Neural cell (in vitro differentiated cells): ENCODE results near the gene ARF4. TPM values are rescaled to one million over a fixed set of nuclear protein-coding genes. Genes with fewer than 3 reads are reported as not detected.

Source experiments
- H2AFZ ChIP-seq: fragments of 200-600, 300-800 bp; sonication (generic), shearing (Covaris generic); 2 replicates; pipeline ENCODE4 v1.6.0; 2014; ENCODE audit warnings: low read depth, mild to moderate bottlenecking, antibody characterized with exemption, low read length, moderate library complexity
- H3F3A ChIP-seq: fragments of 200-600 bp; shearing (Covaris generic); 2 replicates; pipeline ENCODE4 v1.6.1; 2016; ENCODE audit warnings: mild to moderate bottlenecking, moderate library complexity, mixed read lengths, antibody characterized with exemption, low read length; ENCODE audit not compliant: insufficient read depth, poor library complexity, severe bottlenecking
- H3K27ac ChIP-seq: fragments of 200-600, 300-800 bp; sonication (generic), shearing (Covaris generic); 2 replicates; pipeline ENCODE4 v1.5.1; 2014; ENCODE audit warnings: mild to moderate bottlenecking, low read length, moderate library complexity
- H3K27me3 ChIP-seq: fragments of 300-800, 200-600 bp; sonication (generic), shearing (Covaris generic); 2 replicates; pipeline ENCODE4 v1.6.0; 2014; ENCODE audit warnings: mild to moderate bottlenecking, low read depth, low read length, moderate library complexity; ENCODE audit not compliant: insufficient read depth
- H3K36me3 ChIP-seq: fragments of 300-800, 200-600 bp; sonication (generic), shearing (Covaris generic); 2 replicates; pipeline ENCODE4 v1.5.1; 2014; ENCODE audit warnings: mild to moderate bottlenecking, antibody characterized with exemption, low read length, moderate library complexity; ENCODE audit not compliant: insufficient read depth
- H3K4me2 ChIP-seq: fragments of 300-800, 200-600 bp; sonication (generic), shearing (Covaris generic); 2 replicates; pipeline ENCODE4 v1.6.0; 2014; ENCODE audit warnings: mild to moderate bottlenecking, low read length
- H3K4me3 ChIP-seq: fragments of 300-800, 200-600 bp; sonication (generic), shearing (Covaris generic); 2 replicates; pipeline ENCODE4 v1.5.1; 2014; ENCODE audit warnings: mild to moderate bottlenecking, low read length, moderate library complexity
- H3K79me2 ChIP-seq: fragments of 200-600 bp; shearing (Covaris generic); replicated peaks from 2 replicates; pipeline ENCODE4 v1.6.0; 2014; ENCODE audit warnings: mild to moderate bottlenecking, low read length, moderate library complexity; ENCODE audit not compliant: insufficient read depth
- H3K9ac ChIP-seq: fragments of 300-800, 200-600 bp; sonication (generic), shearing (Covaris generic); 2 replicates; pipeline ENCODE4 v1.6.1; 2016; ENCODE audit warnings: mild to moderate bottlenecking, low read length, mixed read lengths
- H3K9me2 ChIP-seq: fragments of 200-600 bp; shearing (Covaris generic); 2 replicates; pipeline ENCODE4 v1.6.1; 2016; ENCODE audit warnings: mild to moderate bottlenecking, low read length, mixed read lengths; ENCODE audit not compliant: insufficient read depth
- H3K9me3 ChIP-seq: fragments of 200-600, 300-800 bp; sonication (generic), shearing (Covaris generic); 2 replicates; pipeline ENCODE4 v1.6.1; 2016; ENCODE audit warnings: mild to moderate bottlenecking, mixed run types, low read length, moderate library complexity, mixed read lengths
- H4K20me1 ChIP-seq: fragments of 200-600 bp; shearing (Covaris generic); 2 replicates; pipeline ENCODE4 v1.6.1; 2016; ENCODE audit warnings: mild to moderate bottlenecking, mixed run types; ENCODE audit not compliant: insufficient read depth
- CTCF ChIP-seq: fragments of 450-650 bp; IDR thresholded peaks from 2 replicates; pipeline ENCODE4 v1.5.1; 2014; ENCODE audit warnings: antibody characterized with exemption, mild to moderate bottlenecking, moderate library complexity; ENCODE audit not compliant: poor library complexity, severe bottlenecking
- EP300 ChIP-seq: fragments of 450-650 bp; conservative IDR thresholded peaks from 2 replicates; pipeline ENCODE4 v1.6.1; 2014; ENCODE audit warnings: antibody characterized with exemption, mild to moderate bottlenecking, moderate library complexity; ENCODE audit not compliant: poor library complexity, severe bottlenecking
- EZH2 ChIP-seq: fragments of 200-600, 300-800 bp; shearing (Covaris generic), sonication (generic); IDR thresholded peaks from 2 replicates; pipeline ENCODE4 v1.6.1; 2014; ENCODE audit warnings: antibody characterized with exemption, low read length, borderline replicate concordance, mild to moderate bottlenecking; ENCODE audit not compliant: insufficient read depth, poor library complexity, severe bottlenecking
- MXI1 ChIP-seq: fragments of 450-650 bp; conservative IDR thresholded peaks from 2 replicates; pipeline ENCODE4 v1.6.1; 2014; ENCODE audit warnings: antibody characterized with exemption, mild to moderate bottlenecking; ENCODE audit not compliant: poor library complexity, severe bottlenecking
- POLR2AphosphoS5 ChIP-seq: IDR thresholded peaks from 2 replicates; pipeline ENCODE4 v1.6.1; 2012
- RAD21 ChIP-seq: fragments of 450-650 bp; conservative IDR thresholded peaks from 2 replicates; pipeline ENCODE4 v1.6.1; 2014; ENCODE audit warnings: antibody characterized with exemption, mild to moderate bottlenecking, moderate library complexity
- REST ChIP-seq: IDR thresholded peaks from 2 replicates; pipeline ENCODE4 v1.6.1; 2012; ENCODE audit warnings: borderline replicate concordance
- SMC3 ChIP-seq: fragments of 450-650 bp; conservative IDR thresholded peaks from 2 replicates; pipeline ENCODE4 v1.6.1; 2014; ENCODE audit warnings: antibody characterized with exemption, mild to moderate bottlenecking, moderate library complexity; ENCODE audit not compliant: poor library complexity
- TAF1 ChIP-seq: IDR thresholded peaks from 2 replicates; pipeline ENCODE4 v1.6.1; 2012; ENCODE audit warnings: low read depth
- polyA plus RNA-seq: library from polyadenylated mRNA; depleted of rRNA; stranded (reverse); fragments of >200 nt; gene quantifications from 2 replicates; pipeline ENCODE4 v1.2.3, GENCODE V29; 2014

Gene ARF4
- polyA plus RNA-seq, 1 donor from 2014 or later, result 284 TPM

GRCh38 chr3:57555738-57556458 is 41.2 kb downstream of the ARF4 start, which contains the start of gene PDE12:
Gene PDE12, plus strand, starts transcription at chr3:57556274. Its CDS starts 106 bp downstream, at chr3:57556380.
- H2AFZ ChIP-seq, result peak within 1 kb of the TSS; percentile 99
- no peaks in the 10 kb centered on the region for H3K9me3 ChIP-seq
- peak within 1 kb of the TSS; percentile 98 for H3K4me3 ChIP-seq
- H3K79me2 ChIP-seq, result peaks cover 23% of the 10 kb centered on the region
- H3K9ac ChIP-seq, result peak within 1 kb of the TSS; percentile 90
- peak within 1 kb of the TSS; percentile 82 for H3K27ac ChIP-seq
- TF ChIP-seq POLR2AphosphoS5 (peak; percentile 94), SMC3 (no peak), EP300 (peak; percentile 99), EZH2 (no peak), REST (peak; percentile 67), MXI1 (peak; percentile 93), CTCF (no peak), TAF1 (no peak), RAD21 (peak; percentile 12)
- no peaks in the 10 kb centered on the region for H4K20me1 ChIP-seq
- peak within 1 kb of the TSS; percentile 99 for H3K4me2 ChIP-seq
- H3K27me3 ChIP-seq, result no peaks in the 10 kb centered on the region
- H3K36me3 ChIP-seq, result peaks cover 3% of the 10 kb centered on the region
- no peaks in the 10 kb centered on the region for H3K9me2 ChIP-seq
- no peaks in the 10 kb centered on the region for H3F3A ChIP-seq

- Histone ChIP-seq H3K36me3 (peaks cover 3% of the 10 kb centered on the region), H3K9me3 (no peaks in the 10 kb centered on the region), H3K79me2 (peaks cover 21% of the 10 kb centered on the region), H4K20me1 (no peaks in the 10 kb centered on the region), H3K4me2 (peak overlapping the region; percentile 79), H3K27ac (peak overlapping the region; percentile 82), H2AFZ (peak overlapping the region; percentile 99), H3K9ac (peak overlapping the region; percentile 90), H3K4me3 (peak overlapping the region; percentile 98), H3K27me3 (no peaks in the 10 kb centered on the region), H3F3A (no peaks in the 10 kb centered on the region), H3K9me2 (no peaks in the 10 kb centered on the region)
- TF ChIP-seq RAD21 (no peak), EZH2 (no peak), EP300 (no peak), REST (no peak), CTCF (no peak), TAF1 (no peak), POLR2AphosphoS5 (no peak), MXI1 (no peak), SMC3 (no peak)
These were observed 41.8 kb downstream of the ARF4 start for GRCh38 chr3:57555306-57555705.
